Effector CD8-positive, alpha-beta T cell (primary cell): ENCODE results near the gene ZBTB17.
"Not testable (repeated sequence)": the region's sequence is repeated elsewhere in the genome, so short reads cannot be mapped to it uniquely, and the experiment has no call there.

Experiments
- DNase-seq: peaks from one replicate; lab custom pipeline; 2025; lab: John Stamatoyannopoulos, UW

The ZBTB17 gene

DNA sequence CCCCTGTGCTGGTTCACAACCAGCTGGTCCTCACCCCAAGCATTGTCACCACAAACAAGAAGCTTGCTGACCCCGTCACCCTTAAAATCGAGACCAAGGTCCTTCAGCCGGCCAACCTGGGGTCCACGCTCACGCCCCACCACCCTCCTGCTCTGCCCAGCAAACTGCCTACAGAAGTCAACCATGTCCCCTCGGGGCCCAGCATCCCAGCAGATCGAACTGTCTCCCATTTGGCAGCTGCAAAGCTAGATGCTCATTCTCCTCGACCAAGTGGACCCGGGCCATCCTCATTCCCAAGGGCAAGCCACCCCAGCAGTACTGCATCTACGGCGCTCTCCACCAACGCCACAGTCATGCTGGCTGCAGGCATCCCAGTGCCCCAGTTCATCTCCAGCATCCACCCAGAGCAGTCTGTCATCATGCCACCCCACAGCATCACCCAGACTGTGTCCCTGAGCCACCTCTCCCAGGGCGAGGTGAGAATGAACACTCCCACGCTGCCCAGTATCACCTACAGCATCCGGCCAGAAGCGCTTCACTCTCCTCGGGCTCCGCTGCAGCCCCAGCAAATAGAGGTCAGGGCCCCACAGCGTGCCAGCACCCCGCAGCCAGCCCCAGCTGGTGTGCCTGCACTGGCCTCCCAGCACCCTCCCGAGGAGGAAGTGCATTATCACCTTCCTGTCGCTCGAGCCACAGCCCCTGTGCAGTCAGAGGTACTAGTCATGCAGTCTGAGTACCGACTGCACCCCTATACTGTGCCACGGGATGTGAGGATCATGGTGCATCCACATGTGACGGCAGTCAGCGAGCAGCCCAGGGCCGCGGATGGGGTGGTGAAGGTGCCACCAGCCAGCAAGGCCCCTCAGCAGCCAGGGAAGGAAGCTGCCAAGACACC lies 40.6 kb downstream of the ZBTB17 start:
- DNase-seq: no peak

DNA sequence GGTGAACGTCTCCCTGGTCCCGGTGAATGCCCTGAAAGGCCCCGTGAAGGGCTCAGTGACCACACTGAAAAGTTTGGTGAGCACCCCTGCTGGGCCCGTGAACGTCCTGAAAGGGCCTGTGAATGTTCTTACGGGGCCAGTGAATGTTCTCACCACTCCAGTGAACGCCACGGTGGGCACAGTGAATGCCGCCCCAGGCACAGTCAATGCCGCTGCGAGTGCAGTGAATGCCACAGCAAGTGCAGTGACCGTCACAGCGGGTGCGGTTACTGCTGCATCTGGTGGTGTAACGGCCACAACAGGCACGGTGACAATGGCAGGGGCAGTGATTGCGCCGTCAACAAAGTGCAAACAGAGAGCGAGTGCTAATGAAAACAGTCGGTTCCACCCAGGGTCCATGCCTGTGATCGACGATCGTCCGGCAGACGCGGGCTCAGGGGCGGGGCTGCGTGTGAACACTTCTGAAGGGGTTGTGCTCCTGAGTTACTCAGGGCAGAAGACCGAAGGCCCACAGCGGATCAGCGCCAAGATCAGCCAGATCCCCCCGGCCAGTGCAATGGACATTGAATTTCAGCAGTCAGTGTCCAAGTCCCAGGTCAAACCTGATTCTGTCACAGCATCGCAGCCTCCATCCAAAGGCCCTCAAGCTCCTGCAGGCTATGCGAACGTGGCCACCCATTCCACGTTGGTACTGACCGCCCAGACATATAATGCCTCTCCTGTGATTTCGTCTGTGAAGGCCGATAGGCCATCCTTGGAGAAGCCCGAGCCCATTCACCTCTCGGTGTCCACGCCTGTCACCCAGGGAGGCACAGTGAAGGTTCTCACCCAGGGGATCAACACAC lies 41.5 kb downstream of the ZBTB17 start:
- no peak for DNase-seq

DNA sequence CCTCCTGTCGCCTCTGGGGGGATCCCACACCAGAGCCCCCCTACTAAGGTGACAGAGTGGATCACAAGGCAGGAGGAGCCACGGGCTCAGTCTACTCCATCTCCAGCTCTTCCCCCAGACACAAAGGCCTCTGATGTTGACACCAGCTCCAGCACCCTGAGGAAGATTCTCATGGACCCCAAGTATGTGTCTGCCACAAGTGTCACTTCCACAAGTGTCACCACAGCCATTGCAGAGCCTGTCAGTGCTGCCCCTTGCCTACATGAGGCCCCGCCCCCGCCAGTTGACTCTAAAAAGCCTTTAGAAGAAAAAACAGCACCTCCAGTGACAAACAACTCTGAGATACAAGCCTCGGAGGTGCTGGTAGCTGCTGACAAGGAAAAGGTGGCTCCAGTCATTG lies 42.2 kb downstream of the ZBTB17 start:
- no peak for DNase-seq

DNA sequence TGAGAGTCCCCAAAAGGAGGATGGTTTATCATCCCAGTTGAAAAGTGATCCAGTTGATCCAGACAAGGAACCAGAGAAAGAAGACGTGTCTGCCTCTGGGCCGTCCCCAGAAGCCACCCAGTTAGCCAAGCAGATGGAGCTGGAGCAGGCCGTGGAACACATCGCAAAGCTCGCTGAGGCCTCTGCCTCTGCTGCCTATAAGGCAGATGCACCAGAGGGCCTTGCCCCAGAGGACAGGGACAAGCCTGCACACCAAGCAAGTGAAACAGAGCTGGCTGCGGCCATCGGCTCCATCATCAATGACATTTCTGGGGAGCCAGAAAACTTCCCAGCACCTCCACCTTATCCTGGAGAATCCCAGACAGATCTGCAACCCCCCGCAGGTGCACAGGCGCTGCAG lies 43.3 kb downstream of the ZBTB17 start:
- no peak for DNase-seq

DNA sequence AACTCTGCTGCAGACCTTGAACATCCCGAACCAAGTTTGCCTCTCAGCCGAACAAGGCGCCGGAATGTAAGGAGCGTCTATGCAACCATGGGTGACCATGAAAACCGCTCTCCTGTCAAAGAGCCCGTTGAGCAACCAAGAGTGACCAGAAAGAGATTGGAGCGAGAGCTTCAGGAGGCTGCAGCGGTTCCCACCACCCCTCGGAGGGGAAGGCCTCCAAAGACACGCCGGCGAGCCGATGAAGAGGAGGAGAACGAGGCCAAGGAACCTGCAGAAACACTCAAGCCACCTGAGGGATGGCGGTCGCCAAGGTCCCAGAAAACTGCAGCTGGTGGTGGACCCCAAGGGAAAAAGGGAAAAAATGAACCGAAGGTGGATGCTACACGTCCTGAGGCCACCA lies 44.0 kb downstream of the ZBTB17 start:
- no peak for DNase-seq

DNA sequence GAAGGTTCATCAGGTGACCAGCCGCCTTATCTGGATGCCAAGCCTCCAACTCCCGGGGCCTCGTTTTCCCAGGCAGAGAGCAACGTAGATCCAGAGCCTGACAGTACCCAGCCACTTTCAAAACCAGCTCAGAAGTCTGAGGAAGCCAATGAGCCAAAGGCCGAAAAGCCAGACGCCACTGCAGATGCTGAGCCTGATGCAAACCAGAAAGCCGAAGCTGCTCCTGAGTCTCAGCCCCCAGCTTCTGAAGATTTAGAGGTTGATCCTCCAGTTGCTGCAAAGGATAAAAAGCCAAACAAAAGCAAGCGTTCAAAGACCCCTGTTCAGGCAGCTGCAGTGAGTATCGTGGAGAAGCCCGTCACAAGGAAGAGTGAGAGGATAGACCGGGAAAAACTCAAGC lies 44.5 kb downstream of the ZBTB17 start:
- no peak for DNase-seq

DNA sequence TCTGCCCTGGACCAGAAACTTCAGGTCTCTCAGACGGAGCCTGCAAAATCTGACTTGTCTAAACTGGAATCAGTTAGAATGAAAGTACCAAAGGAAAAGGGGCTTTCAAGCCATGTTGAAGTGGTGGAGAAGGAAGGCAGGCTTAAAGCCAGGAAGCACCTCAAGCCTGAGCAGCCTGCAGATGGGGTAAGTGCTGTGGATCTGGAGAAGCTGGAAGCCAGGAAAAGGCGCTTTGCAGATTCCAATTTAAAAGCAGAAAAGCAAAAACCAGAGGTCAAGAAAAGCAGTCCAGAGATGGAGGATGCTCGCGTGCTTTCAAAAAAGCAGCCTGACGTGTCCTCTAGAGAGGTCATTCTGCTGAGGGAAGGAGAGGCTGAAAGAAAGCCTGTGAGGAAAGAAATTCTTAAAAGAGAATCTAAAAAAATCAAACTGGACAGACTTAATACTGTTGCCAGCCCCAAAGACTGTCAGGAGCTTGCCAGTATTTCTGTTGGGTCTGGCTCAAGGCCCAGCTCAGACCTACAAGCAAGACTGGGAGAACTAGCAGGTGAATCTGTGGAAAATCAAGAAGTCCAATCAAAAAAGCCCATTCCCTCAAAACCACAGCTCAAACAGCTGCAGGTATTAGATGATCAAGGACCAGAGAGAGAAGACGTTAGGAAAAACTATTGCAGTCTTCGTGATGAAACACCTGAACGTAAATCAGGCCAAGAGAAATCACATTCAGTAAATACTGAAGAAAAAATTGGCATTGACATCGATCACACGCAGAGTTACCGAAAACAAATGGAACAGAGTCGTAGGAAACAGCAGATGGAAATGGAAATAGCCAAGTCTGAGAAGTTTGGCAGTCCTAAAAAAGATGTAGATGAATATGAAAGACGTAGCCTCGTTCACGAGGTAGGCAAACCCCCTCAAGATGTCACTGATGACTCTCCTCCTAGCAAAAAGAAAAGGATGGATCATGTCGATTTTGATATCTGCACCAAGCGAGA lies 46.6 kb downstream of the ZBTB17 start:
- no peak for DNase-seq

DNA sequence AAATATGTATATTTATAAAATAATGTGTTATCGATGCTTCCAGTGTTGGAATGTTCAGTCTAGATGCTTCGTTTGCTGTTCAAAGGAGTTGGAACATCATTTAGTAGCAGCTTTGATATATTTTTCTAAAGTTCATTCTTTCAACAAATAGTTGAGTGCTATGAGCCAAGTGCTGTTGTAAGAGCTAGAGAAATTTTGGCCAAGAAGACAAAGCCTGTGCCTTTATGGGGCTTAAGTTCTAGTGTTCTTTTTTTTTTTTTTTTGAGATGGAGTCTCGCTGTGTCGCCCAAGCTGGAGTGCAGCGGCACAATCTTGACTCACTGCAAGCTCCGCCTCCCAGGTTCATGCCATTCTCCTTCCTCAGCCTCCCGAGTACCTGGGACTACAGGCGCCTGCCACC lies 49.5 kb downstream of the ZBTB17 start:
- not testable (repeated sequence) for DNase-seq

DNA sequence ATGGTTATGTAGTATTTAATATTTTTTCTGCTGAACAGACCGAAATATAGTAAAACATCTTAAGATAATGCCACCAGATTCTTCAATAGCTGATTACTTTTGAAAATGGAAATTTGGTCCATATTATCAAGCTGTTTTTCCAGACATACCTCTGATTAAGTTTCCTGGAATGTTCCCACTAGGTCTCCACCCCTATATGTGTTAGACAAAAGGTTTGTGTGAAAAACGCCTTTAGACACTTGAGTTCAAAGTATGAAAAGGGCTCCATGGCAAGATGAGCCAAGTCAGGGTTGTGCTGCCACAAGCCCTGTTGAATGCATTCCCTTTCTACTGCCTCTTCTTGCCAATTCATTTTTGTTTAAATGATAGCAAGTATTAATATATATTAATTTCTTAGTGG lies 52.7 kb downstream of the ZBTB17 start:
- no peak for DNase-seq

DNA sequence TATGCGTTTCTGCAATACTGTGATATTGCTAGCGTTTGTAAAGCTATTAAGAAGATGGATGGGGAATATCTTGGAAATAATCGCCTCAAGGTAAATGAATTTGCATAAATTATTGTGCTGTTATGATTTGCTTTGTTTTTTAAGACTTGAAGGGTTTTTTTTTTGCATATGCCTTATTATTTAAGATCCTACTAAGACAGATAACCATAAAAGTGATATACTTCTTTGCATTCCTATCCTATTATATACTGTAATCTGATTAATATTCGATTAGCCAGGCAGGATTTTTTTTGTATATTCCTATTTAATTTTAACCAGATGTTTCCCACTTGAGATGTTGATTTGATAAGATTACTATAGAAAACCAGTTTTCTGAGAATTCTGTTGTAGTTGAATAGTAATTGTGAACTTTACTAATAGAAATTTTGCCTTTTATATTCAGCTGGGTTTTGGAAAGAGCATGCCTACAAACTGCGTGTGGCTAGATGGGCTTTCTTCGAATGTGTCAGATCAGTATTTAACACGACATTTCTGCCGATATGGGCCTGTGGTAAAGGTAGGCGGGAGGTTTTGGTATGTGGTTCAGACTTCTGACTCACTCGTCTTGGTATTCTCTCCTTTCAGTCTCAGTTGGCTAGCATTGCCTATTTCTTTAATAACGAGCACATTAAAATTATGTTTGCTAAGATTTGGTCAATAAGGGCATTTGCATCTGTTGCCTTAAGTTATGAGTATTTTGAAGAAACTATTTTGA lies 56.8 kb downstream of the ZBTB17 start:
- no peak for DNase-seq

DNA sequence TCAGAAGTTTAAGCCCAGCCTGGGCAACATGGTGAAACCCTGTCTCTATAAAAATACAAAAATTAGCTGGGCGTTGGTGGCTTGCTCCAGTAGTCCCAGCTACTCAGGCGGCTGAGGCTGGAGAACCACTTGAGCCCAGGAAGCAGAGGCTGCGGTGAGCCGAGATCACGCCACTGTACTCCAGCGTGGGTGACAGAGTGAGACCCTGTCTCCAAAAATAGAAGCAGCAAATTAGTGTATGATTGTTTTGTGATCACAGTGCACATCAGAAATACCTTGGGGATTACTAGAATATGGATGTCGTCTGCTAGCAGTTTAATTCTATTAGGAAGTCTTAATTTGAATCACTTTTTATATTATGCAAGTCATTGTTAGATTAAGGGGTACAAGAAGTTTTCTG lies 59.0 kb downstream of the ZBTB17 start:
- no peak for DNase-seq

DNA sequence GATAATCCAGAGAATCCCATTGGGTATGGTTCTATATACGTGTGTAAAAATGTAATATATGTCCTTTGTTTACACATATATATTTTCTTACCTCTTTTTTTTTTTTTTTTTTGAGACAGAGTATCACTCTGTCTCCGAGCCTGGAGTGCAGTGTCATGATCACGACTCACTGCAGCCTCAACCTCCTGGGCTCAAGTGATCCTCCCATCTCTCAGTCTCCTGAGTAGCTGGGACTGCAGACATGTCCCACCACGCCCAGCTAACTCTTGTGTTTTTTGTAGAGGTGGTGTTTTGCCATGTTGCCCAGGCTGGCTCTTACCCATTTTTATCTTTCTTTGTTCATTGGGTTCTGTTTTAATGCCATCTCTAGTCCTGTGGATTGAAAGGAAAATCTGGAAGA lies 59.5 kb downstream of the ZBTB17 start:
- DNase-seq: no peak

DNA sequence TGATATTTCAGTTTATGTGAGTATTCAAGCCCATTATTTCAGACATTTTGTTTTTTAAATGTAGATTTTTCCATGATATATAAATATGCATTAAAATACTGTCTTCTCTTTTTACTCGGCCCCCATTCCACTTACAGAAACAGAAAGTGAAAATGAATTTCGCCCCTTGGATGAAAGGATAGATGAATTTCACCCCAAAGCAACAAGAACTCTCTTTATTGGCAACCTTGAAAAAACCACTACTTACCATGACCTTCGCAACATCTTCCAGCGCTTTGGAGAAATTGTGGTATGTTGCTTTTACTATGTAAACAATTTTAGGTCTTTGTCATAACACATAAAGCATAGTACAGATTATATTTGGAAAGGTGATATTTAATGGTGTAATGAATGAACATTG lies 59.9 kb downstream of the ZBTB17 start:
- no peak for DNase-seq

DNA sequence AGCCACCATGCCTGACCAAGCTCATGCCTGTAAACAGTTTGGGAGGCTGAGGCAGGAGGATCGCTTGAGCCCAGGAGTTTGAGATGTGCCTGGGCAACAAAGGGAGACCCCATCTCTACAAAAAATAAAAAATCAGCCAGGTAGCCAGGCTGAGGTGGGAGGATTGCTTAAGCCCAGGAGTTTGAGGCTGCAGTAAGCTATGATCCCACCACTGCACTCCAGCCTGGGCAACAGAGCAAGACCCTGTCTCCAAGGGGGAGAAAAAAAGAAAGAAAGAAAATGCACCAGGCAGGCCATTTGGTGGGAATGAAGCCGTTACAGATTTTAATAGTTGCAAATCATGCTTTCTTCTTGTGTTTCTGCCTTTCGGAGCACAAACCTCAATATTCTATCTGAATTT lies 62.3 kb downstream of the ZBTB17 start:
- not testable (repeated sequence) for DNase-seq

DNA sequence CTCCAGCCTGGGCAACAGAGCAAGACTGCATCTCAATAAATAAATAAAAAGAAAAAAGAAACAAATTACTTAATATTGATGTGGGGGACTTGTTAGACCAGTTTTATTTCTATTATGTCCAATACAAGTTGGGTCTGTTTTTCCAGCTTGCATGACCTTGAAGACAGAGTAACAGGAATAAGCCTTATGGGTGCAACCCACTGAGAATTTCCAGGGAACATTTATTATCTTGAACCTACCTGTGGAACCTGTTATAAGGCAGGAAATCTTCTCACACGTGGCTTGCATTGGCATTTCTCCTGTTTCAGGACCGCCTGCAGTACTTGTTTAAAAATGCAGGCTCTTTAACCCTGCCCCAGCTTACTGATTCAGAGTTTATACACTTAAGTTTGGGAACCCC lies 64.0 kb downstream of the ZBTB17 start:
- no peak for DNase-seq

DNA sequence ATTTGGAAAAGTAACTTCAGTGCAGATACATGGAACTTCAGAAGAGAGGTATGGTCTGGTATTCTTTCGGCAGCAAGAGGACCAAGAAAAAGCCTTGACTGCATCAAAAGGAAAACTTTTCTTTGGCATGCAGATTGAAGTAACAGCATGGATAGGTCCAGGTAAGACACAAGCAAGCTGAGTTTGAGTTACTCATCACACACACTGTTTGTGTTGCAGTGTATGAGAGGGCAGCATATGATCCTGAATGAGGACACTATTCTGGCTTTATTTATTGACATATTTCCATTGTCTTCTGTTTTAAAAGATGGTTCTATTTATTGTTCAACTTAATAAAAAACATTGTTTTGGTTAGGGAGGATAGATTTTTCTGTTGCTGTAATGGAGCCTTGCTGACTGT lies 64.8 kb downstream of the ZBTB17 start:
- DNase-seq: no peak

DNA sequence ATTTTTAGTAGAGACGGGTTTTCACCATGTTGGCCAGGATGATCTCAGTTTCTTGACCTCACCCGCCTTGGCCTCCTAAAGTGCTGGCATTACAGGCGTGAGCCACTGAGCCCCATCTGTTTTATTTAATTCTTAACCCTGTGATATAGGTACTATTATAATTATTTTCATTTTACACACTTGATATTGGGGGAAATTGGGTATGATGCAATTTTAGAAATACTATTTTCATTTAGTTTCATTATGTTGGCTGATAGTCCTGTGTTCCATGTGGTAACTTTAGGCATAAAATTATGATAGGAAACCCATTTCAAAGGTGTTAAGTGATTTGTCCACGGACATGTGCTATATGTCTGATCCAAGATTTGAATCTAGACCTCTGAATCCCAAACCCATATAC lies 67.3 kb downstream of the ZBTB17 start:
- no peak for DNase-seq

DNA sequence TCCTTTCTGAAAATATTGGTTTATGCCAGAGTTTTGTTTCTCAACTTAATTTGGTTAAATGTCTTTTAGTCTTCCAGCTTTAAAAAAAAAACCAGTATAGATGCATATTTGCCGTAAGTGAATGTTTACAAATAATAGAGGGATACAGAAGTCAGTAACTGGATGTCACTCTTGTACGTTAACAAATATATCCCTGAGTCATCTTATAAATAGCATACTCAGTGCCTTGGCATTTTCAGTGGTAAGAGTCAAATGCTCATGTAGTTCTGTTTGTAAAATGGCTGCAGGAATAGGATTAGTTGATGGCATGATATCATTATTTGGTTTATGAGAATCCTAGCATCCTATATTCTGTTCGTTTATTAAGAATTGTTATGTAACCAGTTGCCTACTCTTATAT lies 73.0 kb downstream of the ZBTB17 start:
- no peak for DNase-seq

DNA sequence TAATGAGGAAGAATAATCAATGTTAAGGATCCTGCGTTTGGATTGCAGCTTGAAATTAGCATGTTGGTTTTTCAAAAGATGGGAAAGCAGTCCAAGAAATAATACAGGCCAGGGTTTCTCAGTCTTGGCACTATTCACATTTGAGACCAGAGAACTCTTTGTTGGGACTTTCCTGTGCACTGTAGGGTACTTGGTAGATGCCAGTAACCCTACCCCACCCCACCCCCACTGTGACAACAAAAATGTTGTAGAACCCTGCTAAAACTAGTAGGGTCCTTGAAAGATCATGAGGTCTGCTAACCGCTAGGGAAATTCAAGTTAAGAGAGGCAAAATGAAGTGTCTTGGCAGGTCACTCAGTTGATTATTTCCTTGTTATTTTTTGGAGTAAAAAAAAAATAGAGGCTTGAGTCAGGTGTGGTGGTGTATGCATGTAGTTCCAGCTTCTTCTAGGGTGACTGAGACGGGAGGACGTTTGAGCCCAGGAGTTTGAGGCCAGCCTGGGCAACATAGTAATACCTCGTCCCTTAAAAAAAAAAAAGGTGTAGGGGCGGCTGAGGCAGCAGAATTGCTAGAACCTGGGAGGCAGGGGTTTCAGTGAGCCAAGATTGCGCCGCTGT lies 75.1 kb downstream of the ZBTB17 start:
- DNase-seq: no peak

DNA sequence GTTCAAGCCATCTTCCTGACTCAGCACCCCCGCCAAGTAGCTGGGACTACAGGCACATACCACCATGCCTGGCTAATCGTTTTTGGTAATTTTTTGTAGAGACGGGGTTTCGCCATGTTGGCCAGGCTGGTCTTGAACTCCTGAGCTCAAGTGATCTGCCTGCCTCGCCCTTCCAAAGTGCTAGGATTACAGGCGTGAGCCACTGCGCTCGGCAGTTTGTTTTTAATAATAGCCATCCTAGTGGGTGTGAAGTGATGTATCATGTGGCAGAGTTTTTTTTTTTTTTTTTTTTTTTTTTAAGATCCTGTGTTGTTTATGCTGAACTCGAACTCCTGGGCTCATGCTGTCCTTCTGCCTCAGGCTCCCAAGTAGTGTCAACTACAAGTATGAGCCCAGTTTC lies 76.6 kb downstream of the ZBTB17 start:
- DNase-seq: no peak
